K562 (cell line): ENCODE measurements around the gene CGGBP1. TPM values are rescaled to one million over a fixed set of nuclear protein-coding genes. Genes with fewer than 3 reads are reported as not detected.

Experiments used
- BDP1 ChIP-seq: IDR thresholded peaks from 3 replicates; pipeline ENCODE4 v1.6.1; 2011; ENCODE audit not compliant: insufficient read length, insufficient read depth
- CBX2 ChIP-seq: fragments of 200-600 bp; sonication (generic); IDR thresholded peaks from one replicate; pipeline ENCODE4 v1.6.1; 2012; ENCODE audit warnings: mild to moderate bottlenecking, low read length, inconsistent platforms; ENCODE audit not compliant: insufficient read depth, poor library complexity, severe bottlenecking
- CCNT2 ChIP-seq: IDR thresholded peaks from 2 replicates; pipeline ENCODE4 v1.6.1; 2011; ENCODE audit warnings: borderline replicate concordance, low read depth, mild to moderate bottlenecking, moderate library complexity, mixed read lengths, low read length; ENCODE audit not compliant: insufficient read length; ENCODE audit errors: extremely low read depth
- DDX20 ChIP-seq: fragments of 450-650 bp; IDR thresholded peaks from 2 replicates; pipeline ENCODE4 v1.6.1; 2016; ENCODE audit warnings: missing genetic modification characterization, low read depth, mild to moderate bottlenecking, missing compliant biosample characterization, moderate library complexity
- E2F3 ChIP-seq: fragments of 250-450 bp; sonication (Bioruptor Pico); IDR thresholded peaks from 2 replicates; pipeline ENCODE4 v1.4.0; 2020; ENCODE audit warnings: mild to moderate bottlenecking
- ELF2 ChIP-seq: fragments of 250-450 bp; sonication (Bioruptor Pico); IDR thresholded peaks from 2 replicates; pipeline ENCODE4 v1.5.0; 2021; ENCODE audit warnings: mild to moderate bottlenecking
- HDAC8 ChIP-seq: fragments of 450-650 bp; IDR thresholded peaks from 2 replicates; pipeline ENCODE4 v1.6.1; 2016; ENCODE audit warnings: mild to moderate bottlenecking, missing genetic modification characterization, moderate library complexity, missing compliant biosample characterization
- NBN ChIP-seq: fragments of 450-650 bp; IDR thresholded peaks from 2 replicates; pipeline ENCODE4 v1.6.1; 2016; ENCODE audit warnings: low read depth, mild to moderate bottlenecking
- NR4A1 ChIP-seq, 2 experiments: fragments of 250-450 bp in 1 of 2; fragments of 450-650 bp in 1 of 2; sonication (Bioruptor Pico) in 1 of 2; IDR thresholded peaks; 2 replicates each; pipeline versions ENCODE4 v1.4.0 to v1.6.1; 2016 to 2020; ENCODE audit warnings: mild to moderate bottlenecking in 2 of 2, missing compliant biosample characterization in 1 of 2, missing genetic modification characterization in 1 of 2, moderate library complexity in 1 of 2
- RFX1 ChIP-seq: fragments of 450-650 bp; IDR thresholded peaks from 2 replicates; pipeline ENCODE4 v1.6.1; 2016; ENCODE audit warnings: mild to moderate bottlenecking, moderate library complexity
- SRSF7 ChIP-seq: fragments of 200-400 bp; formaldehyde crosslinking; optimal IDR thresholded peaks from 2 replicates; pipeline ENCODE3; 2017; ENCODE audit warnings: mild to moderate bottlenecking, low read depth, low read length
- TSC22D4 ChIP-seq: fragments of 450-650 bp; IDR thresholded peaks from 2 replicates; pipeline ENCODE4 v1.6.1; 2016; ENCODE audit warnings: missing genetic modification characterization, missing biosample characterization, control low read depth
- YY1 ChIP-seq, 3 experiments: IDR thresholded peaks; 2 replicates each; pipeline ENCODE4 v1.6.1; 2011; ENCODE audit warnings: low read length in 2 of 3, mild to moderate bottlenecking in 2 of 3, moderate library complexity in 2 of 3, borderline replicate concordance in 1 of 3, control low read depth in 1 of 3, low read depth in 1 of 3; ENCODE audit not compliant: insufficient read depth in 3 of 3, insufficient replicate concordance in 2 of 3, control insufficient read depth in 1 of 3, insufficient read length in 1 of 3; ENCODE audit errors: extremely low read depth in 1 of 3
- ZNF3 ChIP-seq: fragments of 250-450 bp; sonication (Bioruptor Pico); IDR thresholded peaks from 2 replicates; pipeline ENCODE4 v1.5.0; 2021; ENCODE audit warnings: mild to moderate bottlenecking, moderate library complexity
- ZZZ3 ChIP-seq: fragments of 450-650 bp; IDR thresholded peaks from 2 replicates; pipeline ENCODE4 v1.6.1; 2016; ENCODE audit warnings: antibody characterized with exemption, mild to moderate bottlenecking, moderate library complexity
- polyA plus RNA-seq, 8 experiments: library from polyadenylated mRNA; depleted of rRNA in 4 of 8; stranded (reverse) in 5 of 8; unstranded in 3 of 8; fragments of >200 nt; fragmentation: Nextera tagmentation in 2 of 8; fragmentation: Illumina TruSeq in 1 of 8; extraction: Ambion mirVana in 2 of 8; extraction: Trizol in 1 of 8; gene quantifications; 2 replicates each; pipeline versions ENCODE4 v1.2.1 to v1.2.3, GENCODE V29; 2011 to 2014; ENCODE audit warnings: inconsistent platforms in 1 of 8, missing spikeins in 1 of 8
- total RNA-seq, 7 experiments: library from RNA; depleted of rRNA in 6 of 7; stranded (reverse); fragments of >200 nt in 6 of 7; fragmentation: Illumina TruSeq in 2 of 7; extraction: Trizol in 2 of 7; gene quantifications; 2 replicates each; pipeline versions ENCODE4 v1.2.1 to v1.2.3, GENCODE V29; 2011 to 2021; ENCODE audit warnings: low replicate concordance in 1 of 7
- TF ChIP-seq, protein P1 (sequence below), 2 experiments: fragments of 150-350 bp in 1 of 2; IDR thresholded peaks; 2 replicates each; pipeline ENCODE4 v1.6.1; 2012 to 2016; ENCODE audit warnings: low read depth in 2 of 2, low read length in 2 of 2, mild to moderate bottlenecking in 1 of 2, moderate library complexity in 1 of 2
- TF ChIP-seq, protein P2 (sequence below): fragments of 450-650 bp; IDR thresholded peaks from 2 replicates; pipeline ENCODE4 v1.6.1; 2016; ENCODE audit warnings: low read depth, mild to moderate bottlenecking, moderate library complexity
- TF ChIP-seq, protein P3 (sequence below): sonication (generic); formaldehyde crosslinking; IDR thresholded peaks from 2 replicates; pipeline ENCODE4 v1.8.0; 2022; ENCODE audit warnings: mild to moderate bottlenecking, missing genetic modification reagents
- TF ChIP-seq, protein P4 (sequence below): sonication (generic); formaldehyde crosslinking; IDR thresholded peaks from 2 replicates; pipeline ENCODE4 v1.8.1; 2022; ENCODE audit warnings: missing genetic modification reagents

The CGGBP1 gene
- total and polyA plus RNA-seq, 9 of the 15 experiments (the other 6 are each of a cell fraction or from before 2014, with no cell fraction given) = 14.4 to 47.8 (median 37.8) TPM

DNA sequence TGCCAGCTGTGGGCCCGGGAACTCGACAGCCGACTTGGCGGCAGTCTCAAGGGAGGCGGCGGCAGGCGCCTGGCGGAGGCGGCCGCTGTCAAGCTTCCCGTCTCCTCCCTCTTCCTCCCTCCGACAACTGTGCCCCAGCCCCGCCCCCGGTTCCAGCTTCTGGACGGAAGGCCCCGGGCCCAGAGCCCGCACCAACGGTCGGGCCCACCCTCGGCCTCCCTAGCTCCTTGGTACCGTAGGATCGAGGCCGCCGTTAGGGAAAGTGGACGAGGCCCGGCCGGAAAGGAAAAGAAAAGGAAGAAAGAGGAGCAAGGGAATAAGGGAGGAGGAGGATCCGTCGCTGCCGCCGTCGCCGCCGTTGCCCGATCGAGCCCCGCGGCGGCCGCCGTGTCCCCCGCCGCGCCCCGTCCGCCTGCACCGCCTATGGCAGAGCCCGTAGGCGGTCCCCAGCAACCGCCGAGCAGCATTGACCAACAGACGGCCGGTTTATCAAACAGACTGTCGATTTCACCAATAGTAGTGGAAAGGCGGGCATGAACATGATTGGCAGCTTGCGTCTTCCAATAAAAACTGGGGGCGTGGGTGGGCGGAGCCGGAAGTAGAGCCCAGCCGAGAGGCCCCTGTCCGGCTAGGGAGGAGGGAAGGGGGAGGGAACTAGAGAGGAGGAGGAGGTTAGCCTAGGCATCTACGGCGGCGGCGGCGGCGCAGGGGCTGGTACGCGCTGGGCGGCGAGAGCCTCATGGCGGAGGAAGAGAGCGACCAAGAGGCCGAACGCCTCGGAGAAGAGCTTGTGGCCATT is at the start of gene CGGBP1, which contains the start of gene ZNF654 (continued):
- TF ChIP-seq, protein P1, sequence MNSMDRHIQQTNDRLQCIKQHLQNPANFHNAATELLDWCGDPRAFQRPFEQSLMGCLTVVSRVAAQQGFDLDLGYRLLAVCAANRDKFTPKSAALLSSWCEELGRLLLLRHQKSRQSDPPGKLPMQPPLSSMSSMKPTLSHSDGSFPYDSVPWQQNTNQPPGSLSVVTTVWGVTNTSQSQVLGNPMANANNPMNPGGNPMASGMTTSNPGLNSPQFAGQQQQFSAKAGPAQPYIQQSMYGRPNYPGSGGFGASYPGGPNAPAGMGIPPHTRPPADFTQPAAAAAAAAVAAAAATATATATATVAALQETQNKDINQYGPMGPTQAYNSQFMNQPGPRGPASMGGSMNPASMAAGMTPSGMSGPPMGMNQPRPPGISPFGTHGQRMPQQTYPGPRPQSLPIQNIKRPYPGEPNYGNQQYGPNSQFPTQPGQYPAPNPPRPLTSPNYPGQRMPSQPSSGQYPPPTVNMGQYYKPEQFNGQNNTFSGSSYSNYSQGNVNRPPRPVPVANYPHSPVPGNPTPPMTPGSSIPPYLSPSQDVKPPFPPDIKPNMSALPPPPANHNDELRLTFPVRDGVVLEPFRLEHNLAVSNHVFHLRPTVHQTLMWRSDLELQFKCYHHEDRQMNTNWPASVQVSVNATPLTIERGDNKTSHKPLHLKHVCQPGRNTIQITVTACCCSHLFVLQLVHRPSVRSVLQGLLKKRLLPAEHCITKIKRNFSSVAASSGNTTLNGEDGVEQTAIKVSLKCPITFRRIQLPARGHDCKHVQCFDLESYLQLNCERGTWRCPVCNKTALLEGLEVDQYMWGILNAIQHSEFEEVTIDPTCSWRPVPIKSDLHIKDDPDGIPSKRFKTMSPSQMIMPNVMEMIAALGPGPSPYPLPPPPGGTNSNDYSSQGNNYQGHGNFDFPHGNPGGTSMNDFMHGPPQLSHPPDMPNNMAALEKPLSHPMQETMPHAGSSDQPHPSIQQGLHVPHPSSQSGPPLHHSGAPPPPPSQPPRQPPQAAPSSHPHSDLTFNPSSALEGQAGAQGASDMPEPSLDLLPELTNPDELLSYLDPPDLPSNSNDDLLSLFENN (IDR thresholded peaks at IDR 0.05; ENCODE audit: low read depth in 2 of 2, low read length in 2 of 2) = no peak
- TF ChIP-seq, protein P2, sequence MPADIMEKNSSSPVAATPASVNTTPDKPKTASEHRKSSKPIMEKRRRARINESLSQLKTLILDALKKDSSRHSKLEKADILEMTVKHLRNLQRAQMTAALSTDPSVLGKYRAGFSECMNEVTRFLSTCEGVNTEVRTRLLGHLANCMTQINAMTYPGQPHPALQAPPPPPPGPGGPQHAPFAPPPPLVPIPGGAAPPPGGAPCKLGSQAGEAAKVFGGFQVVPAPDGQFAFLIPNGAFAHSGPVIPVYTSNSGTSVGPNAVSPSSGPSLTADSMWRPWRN = no peak
- TF ChIP-seq ZNF3 (CRISPR knock-in tag) = no peak
- TF ChIP-seq ZZZ3 = no peak
- TF ChIP-seq YY1 (IDR thresholded peaks at IDR 0.05; ENCODE audit: borderline replicate concordance in 1 of 3, control insufficient read depth in 1 of 3, extremely low read depth in 1 of 3, insufficient read depth in 3 of 3, insufficient read length in 1 of 3, insufficient replicate concordance in 2 of 3, low read depth in 1 of 3, low read length in 2 of 3) = peak in 2 of 3 experiments; percentile 47 to 51
- no peak for TF ChIP-seq CBX2
- no peak for TF ChIP-seq HDAC8 (tag)
- TF ChIP-seq TSC22D4 (tag) = no peak
- TF ChIP-seq SRSF7 = no peak
- peak; percentile 82 for TF ChIP-seq RFX1
- TF ChIP-seq, protein P3, sequence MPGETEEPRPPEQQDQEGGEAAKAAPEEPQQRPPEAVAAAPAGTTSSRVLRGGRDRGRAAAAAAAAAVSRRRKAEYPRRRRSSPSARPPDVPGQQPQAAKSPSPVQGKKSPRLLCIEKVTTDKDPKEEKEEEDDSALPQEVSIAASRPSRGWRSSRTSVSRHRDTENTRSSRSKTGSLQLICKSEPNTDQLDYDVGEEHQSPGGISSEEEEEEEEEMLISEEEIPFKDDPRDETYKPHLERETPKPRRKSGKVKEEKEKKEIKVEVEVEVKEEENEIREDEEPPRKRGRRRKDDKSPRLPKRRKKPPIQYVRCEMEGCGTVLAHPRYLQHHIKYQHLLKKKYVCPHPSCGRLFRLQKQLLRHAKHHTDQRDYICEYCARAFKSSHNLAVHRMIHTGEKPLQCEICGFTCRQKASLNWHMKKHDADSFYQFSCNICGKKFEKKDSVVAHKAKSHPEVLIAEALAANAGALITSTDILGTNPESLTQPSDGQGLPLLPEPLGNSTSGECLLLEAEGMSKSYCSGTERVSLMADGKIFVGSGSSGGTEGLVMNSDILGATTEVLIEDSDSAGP (CRISPR knock-in tag) = no peak
- no peak for TF ChIP-seq E2F3 (CRISPR knock-in tag)
- no peak for TF ChIP-seq DDX20 (tag)
- TF ChIP-seq, protein P4, sequence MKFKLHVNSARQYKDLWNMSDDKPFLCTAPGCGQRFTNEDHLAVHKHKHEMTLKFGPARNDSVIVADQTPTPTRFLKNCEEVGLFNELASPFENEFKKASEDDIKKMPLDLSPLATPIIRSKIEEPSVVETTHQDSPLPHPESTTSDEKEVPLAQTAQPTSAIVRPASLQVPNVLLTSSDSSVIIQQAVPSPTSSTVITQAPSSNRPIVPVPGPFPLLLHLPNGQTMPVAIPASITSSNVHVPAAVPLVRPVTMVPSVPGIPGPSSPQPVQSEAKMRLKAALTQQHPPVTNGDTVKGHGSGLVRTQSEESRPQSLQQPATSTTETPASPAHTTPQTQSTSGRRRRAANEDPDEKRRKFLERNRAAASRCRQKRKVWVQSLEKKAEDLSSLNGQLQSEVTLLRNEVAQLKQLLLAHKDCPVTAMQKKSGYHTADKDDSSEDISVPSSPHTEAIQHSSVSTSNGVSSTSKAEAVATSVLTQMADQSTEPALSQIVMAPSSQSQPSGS (CRISPR knock-in tag) = no peak
- TF ChIP-seq BDP1 = no peak
- TF ChIP-seq NR4A1 (CRISPR knock-in tag; IDR thresholded peaks at IDR 0.05) = no peak
- no peak for TF ChIP-seq NR4A1 (tag; IDR thresholded peaks at IDR 0.05)
- no peak for TF ChIP-seq CCNT2
- peak; percentile 69; the same call in 1 of the 2 replicates for TF ChIP-seq ELF2 (CRISPR knock-in tag)
- no peak for TF ChIP-seq NBN
